Keratinocyte (primary cell): ENCODE measurements around the gene CD44. TPM values are rescaled to one million over a fixed set of nuclear protein-coding genes. Genes with fewer than 3 reads are reported as not detected.

Experiments
- DNase-seq: peaks from one replicate; pipeline ENCODE4 v3.0.0-alpha.2; 2011; ENCODE audit warnings: low read depth, missing footprints, low spot score
- FAIRE-seq: peaks from 2 replicates; lab custom pipeline; 2011; peaks lifted over from hg19 to GRCh38; lab: Jason Lieb, UNC
- H2AFZ ChIP-seq: 2 replicates; pipeline ENCODE4 v1.6.0; 2012; ENCODE audit warnings: low read length, control low read depth, inconsistent platforms; ENCODE audit not compliant: control insufficient read depth
- H3K27ac ChIP-seq: 2 replicates; pipeline ENCODE4 v1.5.1; 2011; ENCODE audit warnings: low read length; ENCODE audit not compliant: control insufficient read depth, insufficient read depth
- H3K27me3 ChIP-seq: 3 replicates; pipeline ENCODE4 v1.6.0; 2011; ENCODE audit warnings: low read length; ENCODE audit not compliant: control insufficient read depth, insufficient read depth; ENCODE audit errors: extremely low read depth
- H3K36me3 ChIP-seq, 2 experiments: 2 replicates in 1 of 2; 3 replicates in 1 of 2; pipeline ENCODE4 v1.5.1; 2011; ENCODE audit warnings: low read length in 2 of 2, mild to moderate bottlenecking in 1 of 2; ENCODE audit not compliant: control insufficient read depth in 2 of 2, insufficient read depth in 2 of 2; ENCODE audit errors: extremely low read depth in 1 of 2
- H3K4me1 ChIP-seq: 3 replicates; pipeline ENCODE4 v1.5.1; 2011; ENCODE audit warnings: low read length; ENCODE audit not compliant: control insufficient read depth, insufficient read depth; ENCODE audit errors: extremely low read depth
- H3K4me2 ChIP-seq: 3 replicates; pipeline ENCODE4 v1.6.0; 2011; ENCODE audit warnings: low read depth, low read length; ENCODE audit not compliant: control insufficient read depth, insufficient read depth; ENCODE audit errors: extremely low read depth
- H3K4me3 ChIP-seq, 3 experiments: fragments of 200-600 bp in 1 of 3; sonication (generic) in 1 of 3; 2 replicates in 2 of 3; 3 replicates in 1 of 3; pipeline ENCODE4 v1.5.1; 2011 to 2016; ENCODE audit warnings: low read length in 3 of 3, mild to moderate bottlenecking in 3 of 3, control low read depth in 2 of 3, inconsistent platforms in 1 of 3, low read depth in 1 of 3, mixed read lengths in 1 of 3, mixed run types in 1 of 3, moderate library complexity in 1 of 3; ENCODE audit not compliant: control insufficient read depth in 2 of 3, insufficient read depth in 2 of 3; ENCODE audit errors: extremely low read depth in 1 of 3
- H3K79me2 ChIP-seq: 2 replicates; pipeline ENCODE4 v1.6.0; 2012; ENCODE audit warnings: low read length; ENCODE audit not compliant: control insufficient read depth, insufficient read depth
- H3K9ac ChIP-seq: 3 replicates; pipeline ENCODE4 v1.6.0; 2011; ENCODE audit warnings: low read length; ENCODE audit not compliant: control insufficient read depth, insufficient read depth; ENCODE audit errors: extremely low read depth
- H3K9me1 ChIP-seq: 3 replicates; pipeline ENCODE4 v1.6.0; 2011; ENCODE audit warnings: low read length; ENCODE audit not compliant: control insufficient read depth, insufficient read depth; ENCODE audit errors: extremely low read depth
- H3K9me3 ChIP-seq: 2 replicates; pipeline ENCODE4 v1.5.1; 2012; ENCODE audit warnings: low read depth, low read length; ENCODE audit not compliant: control insufficient read depth
- H4K20me1 ChIP-seq: 3 replicates; pipeline ENCODE4 v1.6.0; 2011; ENCODE audit warnings: low read length; ENCODE audit not compliant: control insufficient read depth, insufficient read depth; ENCODE audit errors: extremely low read depth
- CTCF ChIP-seq, 3 experiments: IDR thresholded peaks in 1 of 3; conservative IDR thresholded peaks in 1 of 3; optimal IDR thresholded peaks in 1 of 3; 2 replicates in 2 of 3; 3 replicates in 1 of 3; pipeline versions ENCODE3 to v1.5.1; 2011; ENCODE audit warnings: low read length in 3 of 3, mild to moderate bottlenecking in 3 of 3, moderate library complexity in 2 of 3, control low read depth in 1 of 3, inconsistent platforms in 1 of 3; ENCODE audit not compliant: insufficient read depth in 2 of 3; ENCODE audit errors: extremely low read depth in 1 of 3
- EZH2 ChIP-seq: IDR thresholded peaks from one replicate; pipeline ENCODE4 v1.6.1; 2012; ENCODE audit warnings: inconsistent platforms, mild to moderate bottlenecking, low read length, moderate library complexity
- dilution Hi-C: fragments of 300-500 bp; cut with MboI; formaldehyde crosslinking; loops from one replicate; pipeline ENCODE4 v1.7.0; 2020; ENCODE audit warnings: low sequenced_read_pairs; ENCODE audit not compliant: extremely low pct_ligation_motif_present
- polyA plus RNA-seq, 5 experiments: library from polyadenylated mRNA; depleted of rRNA in 3 of 5; stranded (reverse) in 3 of 5; stranded (forward) in 1 of 5; unstranded in 1 of 5; fragments of >200 nt; gene quantifications; 1 replicate in 1 of 5; 2 replicates in 3 of 5; 3 replicates in 1 of 5; pipeline versions ENCODE4 v1.2.1 to v1.2.3, GENCODE V29; 2011 to 2012; ENCODE audit warnings: missing spikeins in 2 of 5, low read depth in 1 of 5, low replicate concordance in 1 of 5

The CD44 gene
- polyA plus RNA-seq, 1 donor (not counting 4 experiments of a cell fraction or from before 2014, with no cell fraction given): 2,038 TPM

DNA sequence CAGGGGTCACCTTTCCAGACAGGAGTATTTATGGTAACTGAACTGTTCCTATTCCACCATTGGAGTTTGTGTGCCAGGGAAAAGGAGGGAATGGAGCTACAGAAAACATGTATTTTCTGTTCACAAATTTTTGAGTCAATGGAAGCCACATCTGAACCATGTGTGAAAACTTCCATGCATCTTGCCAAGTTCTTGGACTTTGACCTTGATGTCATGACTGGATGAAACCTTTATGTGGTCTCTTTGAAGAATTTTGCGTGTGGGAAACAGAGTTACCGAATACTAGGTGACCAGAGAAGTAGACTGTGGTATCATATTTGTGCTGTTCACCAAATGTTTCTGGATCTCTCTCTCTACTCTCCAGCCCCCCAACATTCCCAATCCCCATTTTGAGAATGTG, 104.8 kb downstream of the CD44 start:
- dilution Hi-C loops: no loop called here
- H3K27ac ChIP-seq: no peak overlapping the region
- no peak overlapping the region for H3K4me2 ChIP-seq
- no peaks in the 10 kb centered on the region for H3K4me1 ChIP-seq
- TF ChIP-seq CTCF (optimal IDR thresholded peaks at IDR 0.05 in 1 of 3, IDR thresholded peaks at IDR 0.05 in 1 of 3, conservative IDR thresholded peaks at IDR 0.05 in 1 of 3; ENCODE audit: extremely low read depth in 1 of 3, insufficient read depth in 2 of 3, low read length in 3 of 3) (no peak), EZH2 (no peak)
- no peaks in the 10 kb centered on the region for H4K20me1 ChIP-seq
- H3K36me3 ChIP-seq: no peaks in the 10 kb centered on the region
- no peaks in the 10 kb centered on the region for H3K79me2 ChIP-seq
- H3K9me3 ChIP-seq: peaks cover 3% of the 10 kb centered on the region
- no peak overlapping the region for H3K9ac ChIP-seq
- no peaks in the 10 kb centered on the region for H3K27me3 ChIP-seq
- DNase-seq (no peak), FAIRE-seq (no peak)
- H3K4me3 ChIP-seq: no peak overlapping the region
- no peak overlapping the region for H2AFZ ChIP-seq
- H3K9me1 ChIP-seq: no peaks in the 10 kb centered on the region

- H3K36me3 ChIP-seq: no peaks in the 10 kb centered on the region
- no peak overlapping the region for H2AFZ ChIP-seq
- no peaks in the 10 kb centered on the region for H3K79me2 ChIP-seq
- H3K4me3 ChIP-seq: no peak overlapping the region
- H3K4me2 ChIP-seq: no peak overlapping the region
- no peaks in the 10 kb centered on the region for H3K4me1 ChIP-seq
- TF ChIP-seq EZH2 (no peak), CTCF (optimal IDR thresholded peaks at IDR 0.05 in 1 of 3, IDR thresholded peaks at IDR 0.05 in 1 of 3, conservative IDR thresholded peaks at IDR 0.05 in 1 of 3; ENCODE audit: extremely low read depth in 1 of 3, insufficient read depth in 2 of 3, low read length in 3 of 3) (no peak)
- no peak overlapping the region for H3K27ac ChIP-seq
- peaks cover 3% of the 10 kb centered on the region for H3K9me3 ChIP-seq
- dilution Hi-C loops: no loop called here
- DNase-seq (no peak), FAIRE-seq (no peak)
- no peaks in the 10 kb centered on the region for H3K27me3 ChIP-seq
- H4K20me1 ChIP-seq: no peaks in the 10 kb centered on the region
- no peaks in the 10 kb centered on the region for H3K9me1 ChIP-seq
- H3K9ac ChIP-seq: no peak overlapping the region
Observed at GRCh38 chr11:35245056-35245455, 106.1 kb downstream of the CD44 start.
